HEK293 (cell line): ENCODE data around the gene FASTK.

ENCODE experiments used
- CTCF ChIA-PET: fragments of 350-600 bp; formaldehyde crosslinking; extraction: SDS; loops from one replicate; lab custom pipeline; 2021; ENCODE audit warnings: antibody characterized with exemption; lab: Yijun Ruan, JAX
- POLR2A ChIA-PET: fragments of 300-600 bp; formaldehyde crosslinking; extraction: SDS; loops from one replicate; lab custom pipeline; 2020; ENCODE audit warnings: antibody characterized with exemption, inconsistent platforms; lab: Yijun Ruan, JAX
- H3K27ac ChIP-seq: fragments of 200-500 bp; sonication (Bioruptor generic); 2 replicates; pipeline ENCODE4 v1.5.1; 2014; ENCODE audit warnings: low read depth, low read length, control low read depth, inconsistent platforms; ENCODE audit errors: extremely low read depth
- H3K36me3 ChIP-seq, 2 experiments: fragments of 200-500 bp in 1 of 2; sonication (Bioruptor generic) in 1 of 2; 1 replicate in 1 of 2; 2 replicates in 1 of 2; pipeline ENCODE4 v1.5.1; 2014 to 2017; ENCODE audit warnings: inconsistent platforms in 2 of 2, low read length in 2 of 2; ENCODE audit not compliant: control insufficient read depth in 2 of 2, insufficient read depth in 1 of 2
- H3K4me1 ChIP-seq: fragments of 200-500 bp; sonication (Bioruptor generic); 2 replicates; pipeline ENCODE4 v1.5.1; 2014; ENCODE audit warnings: mild to moderate bottlenecking, low read length, inconsistent platforms; ENCODE audit not compliant: control insufficient read depth, insufficient read depth
- H3K4me3 ChIP-seq: 2 replicates; pipeline ENCODE4 v1.5.1; 2011; ENCODE audit warnings: low read depth, mild to moderate bottlenecking, control low read depth, low read length, moderate library complexity
- H3K9me3 ChIP-seq: fragments of 200-500 bp; sonication (Bioruptor generic); 2 replicates; pipeline ENCODE4 v1.5.1; 2014; ENCODE audit warnings: low read depth, low read length, inconsistent platforms; ENCODE audit not compliant: control insufficient read depth, insufficient read depth
- BCL11B ChIP-seq: fragments of 450-650 bp; formaldehyde crosslinking; IDR thresholded peaks from 2 replicates; pipeline ENCODE4 v1.5.1; 2016; ENCODE audit warnings: low read depth, missing biosample characterization, missing genetic modification characterization
- GLI4 ChIP-seq: fragments of 450-650 bp; formaldehyde crosslinking; IDR thresholded peaks from 2 replicates; pipeline ENCODE4 v1.5.1; 2016; ENCODE audit warnings: missing biosample characterization, missing genetic modification characterization
- KLF16 ChIP-seq: fragments of 450-650 bp; formaldehyde crosslinking; IDR thresholded peaks from 2 replicates; pipeline ENCODE4 v1.5.1; 2017; ENCODE audit warnings: missing biosample characterization, missing genetic modification characterization
- PRDM2 ChIP-seq: fragments of 450-650 bp; formaldehyde crosslinking; IDR thresholded peaks from 2 replicates; pipeline ENCODE4 v1.5.1; 2016; ENCODE audit warnings: missing biosample characterization, missing genetic modification characterization, borderline replicate concordance
- SP3 ChIP-seq: fragments of 450-650 bp; formaldehyde crosslinking; IDR thresholded peaks from 2 replicates; pipeline ENCODE4 v1.5.1; 2016; ENCODE audit warnings: missing biosample characterization, missing genetic modification characterization
- ZBTB21 ChIP-seq: fragments of 450-650 bp; formaldehyde crosslinking; IDR thresholded peaks from 2 replicates; pipeline ENCODE4 v1.5.1; 2017; ENCODE audit warnings: missing biosample characterization, missing genetic modification characterization
- ZFP37 ChIP-seq: fragments of 450-650 bp; formaldehyde crosslinking; IDR thresholded peaks from 2 replicates; pipeline ENCODE4 v1.5.1; 2016; ENCODE audit warnings: missing biosample characterization, missing genetic modification characterization
- ZNF114 ChIP-seq: fragments of 450-650 bp; formaldehyde crosslinking; IDR thresholded peaks from 2 replicates; pipeline ENCODE4 v1.5.0; 2017; ENCODE audit warnings: missing biosample characterization, missing genetic modification characterization
- ZNF157 ChIP-seq: fragments of 450-650 bp; formaldehyde crosslinking; IDR thresholded peaks from 2 replicates; pipeline ENCODE4 v1.5.1; 2016; ENCODE audit warnings: missing biosample characterization, missing genetic modification characterization
- ZNF223 ChIP-seq: fragments of 450-650 bp; formaldehyde crosslinking; IDR thresholded peaks from 2 replicates; pipeline ENCODE4 v1.5.1; 2016; ENCODE audit warnings: missing biosample characterization, missing genetic modification characterization
- ZNF530 ChIP-seq: fragments of 450-650 bp; formaldehyde crosslinking; IDR thresholded peaks from 2 replicates; pipeline ENCODE4 v1.5.1; 2016; ENCODE audit warnings: low read depth, missing biosample characterization, missing genetic modification characterization
- ZNF560 ChIP-seq: fragments of 450-650 bp; formaldehyde crosslinking; IDR thresholded peaks from 2 replicates; pipeline ENCODE4 v1.5.1; 2017; ENCODE audit warnings: missing biosample characterization, missing genetic modification characterization, borderline replicate concordance
- ZNF571 ChIP-seq: fragments of 450-650 bp; formaldehyde crosslinking; IDR thresholded peaks from 2 replicates; pipeline ENCODE4 v1.5.0; 2017; ENCODE audit warnings: missing biosample characterization, missing genetic modification characterization
- ZNF624 ChIP-seq: fragments of 450-650 bp; formaldehyde crosslinking; IDR thresholded peaks from 2 replicates; pipeline ENCODE4 v1.5.1; 2017; ENCODE audit warnings: missing biosample characterization, missing genetic modification characterization
- ZNF670 ChIP-seq: fragments of 450-650 bp; formaldehyde crosslinking; IDR thresholded peaks from 2 replicates; pipeline ENCODE4 v1.5.1; 2016; ENCODE audit warnings: missing biosample characterization, missing genetic modification characterization, low read depth
- ZNF777 ChIP-seq: fragments of 450-650 bp; formaldehyde crosslinking; IDR thresholded peaks from 2 replicates; pipeline ENCODE4 v1.5.1; 2017; ENCODE audit warnings: missing biosample characterization, missing genetic modification characterization, borderline replicate concordance
- ZNF792 ChIP-seq: fragments of 450-650 bp; formaldehyde crosslinking; IDR thresholded peaks from 2 replicates; pipeline ENCODE4 v1.5.1; 2016; ENCODE audit warnings: missing biosample characterization, missing genetic modification characterization
- ZNF830 ChIP-seq: fragments of 450-650 bp; IDR thresholded peaks from 2 replicates; pipeline ENCODE4 v1.5.0; 2018; ENCODE audit warnings: missing biosample characterization, missing genetic modification characterization, low read depth, mild to moderate bottlenecking, moderate library complexity
- ZXDB ChIP-seq: fragments of 450-650 bp; formaldehyde crosslinking; IDR thresholded peaks from 2 replicates; pipeline ENCODE4 v1.5.1; 2016; ENCODE audit warnings: missing biosample characterization, missing genetic modification characterization

Gene FASTK

DNA sequence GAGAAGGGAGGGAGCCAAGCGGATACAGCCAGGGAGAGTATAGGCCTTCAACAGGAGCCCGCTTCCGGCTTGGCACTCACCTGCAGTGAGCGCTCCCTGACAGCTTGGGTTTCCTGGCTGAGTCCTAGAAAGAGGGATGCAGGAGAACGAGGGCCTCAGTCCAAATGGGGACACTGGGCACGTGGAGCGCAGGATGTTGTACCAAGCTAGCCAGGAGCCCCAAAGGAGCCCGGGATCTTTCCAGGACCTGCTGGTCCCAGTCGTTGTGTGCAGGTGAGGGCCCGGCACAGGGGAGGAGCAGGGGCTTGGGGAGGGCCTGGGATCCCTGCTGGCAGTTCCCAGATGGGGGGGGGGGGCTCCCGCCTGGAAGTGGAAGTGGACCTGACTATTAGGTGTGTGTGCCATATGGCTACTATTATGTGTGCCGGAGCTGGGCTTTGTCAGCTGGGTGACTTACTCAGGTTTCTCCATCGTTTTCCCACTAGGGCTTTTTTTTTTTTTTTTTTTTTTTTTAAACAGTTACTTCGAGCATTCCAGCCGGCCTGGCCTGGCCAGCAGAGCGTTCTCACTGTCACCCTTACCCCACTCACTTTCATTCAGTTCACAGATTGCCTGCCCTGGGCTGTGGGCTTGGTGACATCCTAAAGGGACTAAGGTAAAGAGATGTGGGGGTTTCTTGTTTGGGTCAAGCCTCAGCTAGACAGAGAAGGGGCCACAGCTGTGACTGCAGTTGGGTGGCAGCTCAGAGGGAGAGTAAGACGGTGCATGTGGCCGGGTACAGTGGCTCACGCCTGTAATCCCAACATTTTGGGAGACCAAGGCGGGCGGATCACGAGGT lies 9.5 kb upstream of the FASTK start:
- ChIA-PET POLR2A (interaction anchor here (0.6 kb wide), 2 partner anchors 15 to 30 kb away, joined by 5 to 6 read pairs; no protein-coding TSS in a partner anchor), CTCF (interaction anchor here (0.8 to 1.3 kb wide), 3 partner anchors 13 to 669 kb away, joined by 3 to 4 read pairs (median 3); no protein-coding TSS in a partner anchor)
- peaks cover 0 to 46% of the 10 kb centered on the region in 2 experiments; a peak in 1 of 3 replicates for H3K36me3 ChIP-seq
- no peak overlapping the region for H3K4me3 ChIP-seq
- H3K9me3 ChIP-seq, result no peaks in the 10 kb centered on the region
- H3K4me1 ChIP-seq, result peaks cover 4% of the 10 kb centered on the region; the same call in 1 of the 2 replicates
- no peak overlapping the region for H3K27ac ChIP-seq
- no peak for TF ChIP-seq KLF16 (tag by site-specific recombination)
- no peak for TF ChIP-seq SP3 (tag by site-specific recombination)
- no peak for TF ChIP-seq ZNF114
- TF ChIP-seq ZNF777 (tag by site-specific recombination), result no peak
- no peak for TF ChIP-seq ZBTB21 (tag by site-specific recombination)
- TF ChIP-seq ZNF157, result no peak
- TF ChIP-seq ZNF223 (tag by site-specific recombination), result no peak
- TF ChIP-seq BCL11B (tag by site-specific recombination), result no peak
- TF ChIP-seq ZNF670 (tag by site-specific recombination), result no peak
- TF ChIP-seq ZNF560 (tag by site-specific recombination), result no peak
- no peak for TF ChIP-seq GLI4
- no peak for TF ChIP-seq ZXDB (tag by site-specific recombination)
- TF ChIP-seq ZNF530, result no peak
- TF ChIP-seq ZNF624 (tag by site-specific recombination), result no peak
- no peak for TF ChIP-seq ZFP37 (tag by site-specific recombination)
- no peak for TF ChIP-seq ZNF792 (tag by site-specific recombination)
- no peak for TF ChIP-seq PRDM2 (tag by site-specific recombination)
- no peak for TF ChIP-seq ZNF830
- no peak for TF ChIP-seq ZNF571 (tag by site-specific recombination)
